ENCODE data around the gene CDX1. TPM values are rescaled to one million over a fixed set of nuclear protein-coding genes. Genes with fewer than 3 reads are reported as not detected.

The CDX1 gene
- total RNA-seq, 1 experiment from 2014 or later, result not detected

- TF ChIP-seq CTCF (IDR thresholded peaks at IDR 0.05; ENCODE audit: unreplicated experiment), result no peak
- Mint-ChIP-seq H3K9me3 (ENCODE audit: unreplicated experiment) (no peaks in the 10 kb centered on the region), H3K36me3 (ENCODE audit: insufficient read depth, unreplicated experiment) (peaks cover 4% of the 10 kb centered on the region), H3K27me3 (ENCODE audit: insufficient read depth, unreplicated experiment) (peaks cover 41% of the 10 kb centered on the region), H3K4me1 (ENCODE audit: insufficient read depth, unreplicated experiment) (no peaks in the 10 kb centered on the region), H3K27ac (ENCODE audit: low read depth, unreplicated experiment) (no peak overlapping the region), H3K4me3 (ENCODE audit: unreplicated experiment) (no peak overlapping the region)
- no peak for DNase-seq (ENCODE audit: unreplicated experiment)
- CTCF ChIA-PET, result interaction anchor here (0.6 kb wide), 1 partner anchor 156 kb away, joined by 3 read pairs; no protein-coding TSS in a partner anchor
- no TSS peak for BruUV-seq (replicated peaks)
- POLR2A ChIA-PET, result no interaction called here
- intact Hi-C loops (cut with micrococcal nuclease), result no loop called here
These were observed 24.4 kb downstream of the CDX1 start for GRCh38 chr5:150190987-150191386.

DNA sequence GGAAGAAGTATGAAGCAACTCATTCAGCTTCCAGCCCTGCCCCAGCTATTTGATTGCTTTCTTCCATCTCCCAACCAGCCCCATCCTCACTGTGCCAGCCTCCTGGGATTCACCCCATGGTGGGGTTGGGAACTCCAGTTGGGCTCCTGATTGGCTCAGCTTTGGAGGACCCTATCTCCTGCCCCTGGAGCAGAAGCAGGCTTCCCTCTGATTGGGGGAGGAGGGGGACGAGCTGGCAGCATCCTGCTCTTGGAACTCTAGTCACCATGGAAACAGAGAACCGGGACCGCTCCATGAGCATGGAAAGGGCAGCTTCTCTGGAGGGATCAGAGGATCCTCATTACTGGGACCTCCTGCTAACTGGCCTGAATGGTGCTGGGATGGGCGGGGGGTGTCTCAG, 25.9 kb downstream of the CDX1 start:
- BruUV-seq (replicated peaks), result no TSS peak
- no peak for TF ChIP-seq CTCF (IDR thresholded peaks at IDR 0.05; ENCODE audit: unreplicated experiment)
- Mint-ChIP-seq H3K4me3 (ENCODE audit: unreplicated experiment) (no peak overlapping the region), H3K36me3 (ENCODE audit: insufficient read depth, unreplicated experiment) (peaks cover 4% of the 10 kb centered on the region), H3K9me3 (ENCODE audit: unreplicated experiment) (no peaks in the 10 kb centered on the region), H3K4me1 (ENCODE audit: insufficient read depth, unreplicated experiment) (no peaks in the 10 kb centered on the region), H3K27ac (ENCODE audit: low read depth, unreplicated experiment) (no peak overlapping the region), H3K27me3 (ENCODE audit: insufficient read depth, unreplicated experiment) (peaks cover 37% of the 10 kb centered on the region)
- intact Hi-C loops (cut with micrococcal nuclease), result no loop called here
- ChIA-PET POLR2A (no interaction called here), CTCF (interaction anchor here (0.7 to 2.2 kb wide), 3 partner anchors 13 to 175 kb away, joined by 3 to 9 read pairs (median 3); no protein-coding TSS in a partner anchor)
- no peak for DNase-seq (ENCODE audit: unreplicated experiment)

DNA sequence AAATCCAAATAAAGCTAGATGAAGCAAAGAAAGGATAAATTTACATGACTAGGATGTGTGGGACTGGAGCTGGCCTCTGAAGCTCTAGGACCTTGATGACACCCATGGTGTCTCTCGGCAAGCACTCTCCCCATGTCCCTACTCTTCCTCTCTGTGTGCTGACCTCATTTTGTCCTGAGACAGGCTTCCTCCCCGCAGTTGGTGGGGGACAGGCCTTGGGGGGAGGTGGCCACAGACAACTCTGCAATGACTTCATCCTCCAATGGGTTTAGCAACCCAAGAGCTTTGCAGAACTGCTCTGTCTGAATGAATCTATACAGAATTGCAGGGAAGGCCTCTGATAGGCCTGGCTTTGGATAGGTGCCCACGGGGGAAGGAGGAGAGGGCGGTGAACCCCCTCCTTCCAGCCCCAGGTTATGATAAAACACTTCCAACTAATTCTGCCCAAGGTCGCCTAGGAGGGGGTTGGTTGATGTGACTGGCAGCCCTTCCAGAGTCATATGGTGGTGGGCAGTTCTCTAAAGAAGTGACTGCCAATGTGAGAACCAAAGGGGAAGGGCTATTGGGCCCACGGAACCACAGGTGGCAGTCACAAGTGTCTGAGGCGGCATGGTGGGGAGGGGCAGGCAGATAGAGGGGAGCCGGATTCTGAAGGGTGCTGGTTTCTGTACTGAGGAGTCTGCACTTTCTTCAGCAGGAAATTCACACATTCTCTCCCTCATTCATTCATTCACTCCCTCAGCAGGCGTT, 29.3 kb downstream of the CDX1 start:
- ChIA-PET POLR2A (no interaction called here), CTCF (interaction anchor here (1.3 kb wide), 1 partner anchor 21 kb away, joined by 4 read pairs; no protein-coding TSS in a partner anchor)
- BruUV-seq (replicated peaks), result no TSS peak
- TF ChIP-seq CTCF (IDR thresholded peaks at IDR 0.05; ENCODE audit: unreplicated experiment), result no peak
- H3K27ac Mint-ChIP-seq (ENCODE audit: low read depth, unreplicated experiment), result no peak overlapping the region
- DNase-seq (ENCODE audit: unreplicated experiment), result no peak
- no peaks in the 10 kb centered on the region for H3K9me3 Mint-ChIP-seq (ENCODE audit: unreplicated experiment)
- H3K27me3 Mint-ChIP-seq (ENCODE audit: insufficient read depth, unreplicated experiment), result peaks cover 59% of the 10 kb centered on the region
- H3K4me1 Mint-ChIP-seq (ENCODE audit: insufficient read depth, unreplicated experiment), result no peaks in the 10 kb centered on the region
- no peak overlapping the region for H3K4me3 Mint-ChIP-seq (ENCODE audit: unreplicated experiment)
- H3K36me3 Mint-ChIP-seq (ENCODE audit: insufficient read depth, unreplicated experiment), result peaks cover 4% of the 10 kb centered on the region
- intact Hi-C loops (cut with micrococcal nuclease), result no loop called here

- peaks cover 55% of the 10 kb centered on the region for H3K27me3 Mint-ChIP-seq (ENCODE audit: insufficient read depth, unreplicated experiment)
- DNase-seq (ENCODE audit: unreplicated experiment), result no peak
- no peak for TF ChIP-seq CTCF (IDR thresholded peaks at IDR 0.05; ENCODE audit: unreplicated experiment)
- H3K27ac Mint-ChIP-seq (ENCODE audit: low read depth, unreplicated experiment), result no peak overlapping the region
- ChIA-PET CTCF (no interaction called here), POLR2A (no interaction called here)
- no TSS peak for BruUV-seq (replicated peaks)
- H3K4me1 Mint-ChIP-seq (ENCODE audit: insufficient read depth, unreplicated experiment), result no peaks in the 10 kb centered on the region
- no peak overlapping the region for H3K4me3 Mint-ChIP-seq (ENCODE audit: unreplicated experiment)
- intact Hi-C loops (cut with micrococcal nuclease), result no loop called here
- no peaks in the 10 kb centered on the region for H3K9me3 Mint-ChIP-seq (ENCODE audit: unreplicated experiment)
- peaks cover 4% of the 10 kb centered on the region for H3K36me3 Mint-ChIP-seq (ENCODE audit: insufficient read depth, unreplicated experiment)
These were observed 29.9 kb downstream of the CDX1 start for GRCh38 chr5:150196514-150196913.

All from MCF 10A (cell line).